Mammary epithelial cell (primary cell): Measurements from ENCODE around the gene FGF22.

Experiments
- EZH2 ChIP-seq: IDR thresholded peaks from 2 replicates; pipeline ENCODE4 v1.6.1; 2012; ENCODE audit warnings: low read length, inconsistent platforms, borderline replicate concordance
- TF ChIP-seq, protein P1 (sequence below), 2 donors: IDR thresholded peaks in 1 of 2; conservative IDR thresholded peaks in 1 of 2; 2 replicates each; pipeline ENCODE4 v1.5.1; 2011 to 2012; ENCODE audit warnings: inconsistent platforms in 2 of 2, low read length in 2 of 2, mild to moderate bottlenecking in 2 of 2, control low read depth in 1 of 2, low read depth in 1 of 2; ENCODE audit not compliant: insufficient read depth in 1 of 2; ENCODE audit errors: extremely low read depth in 1 of 2

DNA sequence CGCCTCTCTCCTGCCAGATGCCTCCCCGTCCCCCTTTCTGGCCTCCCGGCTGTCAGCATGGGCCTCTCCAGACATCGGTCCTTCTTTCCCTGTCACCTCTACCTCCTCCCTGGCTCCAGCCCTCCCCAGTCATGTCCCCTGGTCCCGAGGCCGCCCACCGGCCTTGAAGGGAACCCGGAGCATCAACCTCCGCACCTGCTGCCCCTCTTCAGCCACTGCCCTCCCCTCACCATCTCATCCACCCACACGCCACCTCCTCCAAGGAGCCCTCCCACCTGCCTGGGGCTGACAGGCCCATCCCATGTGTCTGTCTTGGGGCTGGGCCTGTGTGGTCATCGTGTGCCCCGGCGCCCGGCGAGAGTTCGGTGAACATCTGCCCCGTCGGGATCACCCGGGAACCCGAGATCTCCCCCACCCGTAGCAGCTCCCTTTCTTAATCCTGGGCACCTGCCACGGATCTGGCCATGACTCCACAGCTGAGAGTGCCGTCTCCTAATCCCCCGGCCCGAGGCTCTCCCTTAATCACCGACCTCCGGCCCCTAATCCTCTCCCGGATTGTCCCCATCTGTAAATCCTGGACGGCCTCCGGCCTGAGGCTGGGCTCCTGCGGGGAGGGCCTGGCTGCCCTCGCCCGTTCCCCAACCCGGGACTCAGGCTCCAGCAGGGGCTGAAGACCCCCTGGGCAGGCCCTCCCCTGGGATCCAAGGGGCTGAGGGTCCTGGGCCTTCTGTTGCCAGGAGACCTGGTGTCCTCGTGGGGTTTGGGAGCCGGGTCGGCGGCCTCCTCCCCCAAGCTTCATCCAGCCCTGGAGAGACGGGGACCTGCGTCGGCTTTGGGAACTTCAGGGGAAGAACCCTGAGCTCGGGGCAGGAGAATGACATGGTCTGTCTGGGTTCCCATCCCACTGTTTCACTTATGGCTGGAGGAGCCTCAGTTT lies 44.1 kb upstream of the FGF22 start:
- TF ChIP-seq, protein P1, sequence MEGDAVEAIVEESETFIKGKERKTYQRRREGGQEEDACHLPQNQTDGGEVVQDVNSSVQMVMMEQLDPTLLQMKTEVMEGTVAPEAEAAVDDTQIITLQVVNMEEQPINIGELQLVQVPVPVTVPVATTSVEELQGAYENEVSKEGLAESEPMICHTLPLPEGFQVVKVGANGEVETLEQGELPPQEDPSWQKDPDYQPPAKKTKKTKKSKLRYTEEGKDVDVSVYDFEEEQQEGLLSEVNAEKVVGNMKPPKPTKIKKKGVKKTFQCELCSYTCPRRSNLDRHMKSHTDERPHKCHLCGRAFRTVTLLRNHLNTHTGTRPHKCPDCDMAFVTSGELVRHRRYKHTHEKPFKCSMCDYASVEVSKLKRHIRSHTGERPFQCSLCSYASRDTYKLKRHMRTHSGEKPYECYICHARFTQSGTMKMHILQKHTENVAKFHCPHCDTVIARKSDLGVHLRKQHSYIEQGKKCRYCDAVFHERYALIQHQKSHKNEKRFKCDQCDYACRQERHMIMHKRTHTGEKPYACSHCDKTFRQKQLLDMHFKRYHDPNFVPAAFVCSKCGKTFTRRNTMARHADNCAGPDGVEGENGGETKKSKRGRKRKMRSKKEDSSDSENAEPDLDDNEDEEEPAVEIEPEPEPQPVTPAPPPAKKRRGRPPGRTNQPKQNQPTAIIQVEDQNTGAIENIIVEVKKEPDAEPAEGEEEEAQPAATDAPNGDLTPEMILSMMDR (conservative IDR thresholded peaks at IDR 0.05 in 1 of 2, IDR thresholded peaks at IDR 0.05 in 1 of 2; ENCODE audit: extremely low read depth in 1 of 2, insufficient read depth in 1 of 2, low read depth in 1 of 2, low read length in 2 of 2) = no peak
- no peak for TF ChIP-seq EZH2
